Measurements from ENCODE around the gene KLHL29.

The KLHL29 gene

DNA sequence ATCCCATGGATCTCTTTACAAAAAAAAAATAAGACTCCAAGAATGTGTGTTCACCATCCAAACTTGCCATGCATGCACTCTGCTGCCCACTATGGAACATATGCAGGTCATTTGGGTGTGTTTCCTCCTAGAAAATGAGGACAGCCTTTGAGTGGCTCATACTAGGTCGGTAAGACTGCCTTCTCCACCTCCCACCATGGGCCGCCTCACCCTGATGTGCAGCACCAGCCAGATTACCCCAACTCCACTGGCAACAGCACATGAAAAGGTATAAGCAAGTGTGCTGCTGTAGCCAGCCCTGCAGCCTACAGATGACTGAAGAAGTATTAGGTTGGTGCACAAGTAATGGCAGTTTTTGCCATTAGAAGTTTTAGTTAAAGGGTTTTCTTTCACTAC lies 327.8 kb downstream of the KLHL29 start:
- Histone ChIP-seq H3K9ac (ENCODE audit: low read depth, low read length) (no peak overlapping the region), H3K4me1 (ENCODE audit: insufficient read depth, low read length) (no peaks in the 10 kb centered on the region), H3K79me2 (ENCODE audit: insufficient read depth, low read length) (no peaks in the 10 kb centered on the region), H3K4me2 (ENCODE audit: insufficient read depth, low read length) (no peak overlapping the region), H4K20me1 (ENCODE audit: insufficient read depth, low read length) (no peaks in the 10 kb centered on the region), H2AFZ (ENCODE audit: low read depth, low read length) (no peak overlapping the region), H3K9me3 (ENCODE audit: insufficient read depth, low read length, severe bottlenecking) (no peaks in the 10 kb centered on the region), H3K36me3 (ENCODE audit: insufficient read depth, low read length) (no peaks in the 10 kb centered on the region), H3K27me3 (ENCODE audit: insufficient read depth, low read length, poor library complexity) (no peaks in the 10 kb centered on the region), H3K4me3 (ENCODE audit: low read depth in 1 of 2, low read length in 2 of 2) (no peak overlapping the region), H3K27ac (ENCODE audit: low read length) (no peak overlapping the region)
- ATAC-seq (ENCODE audit: insufficient read depth, low read depth), result no peak
- TF ChIP-seq EZH2 (IDR thresholded peaks at IDR 0.05; ENCODE audit: borderline replicate concordance, low read depth, low read length, severe bottlenecking), result no peak
- TF ChIP-seq, protein P1, sequence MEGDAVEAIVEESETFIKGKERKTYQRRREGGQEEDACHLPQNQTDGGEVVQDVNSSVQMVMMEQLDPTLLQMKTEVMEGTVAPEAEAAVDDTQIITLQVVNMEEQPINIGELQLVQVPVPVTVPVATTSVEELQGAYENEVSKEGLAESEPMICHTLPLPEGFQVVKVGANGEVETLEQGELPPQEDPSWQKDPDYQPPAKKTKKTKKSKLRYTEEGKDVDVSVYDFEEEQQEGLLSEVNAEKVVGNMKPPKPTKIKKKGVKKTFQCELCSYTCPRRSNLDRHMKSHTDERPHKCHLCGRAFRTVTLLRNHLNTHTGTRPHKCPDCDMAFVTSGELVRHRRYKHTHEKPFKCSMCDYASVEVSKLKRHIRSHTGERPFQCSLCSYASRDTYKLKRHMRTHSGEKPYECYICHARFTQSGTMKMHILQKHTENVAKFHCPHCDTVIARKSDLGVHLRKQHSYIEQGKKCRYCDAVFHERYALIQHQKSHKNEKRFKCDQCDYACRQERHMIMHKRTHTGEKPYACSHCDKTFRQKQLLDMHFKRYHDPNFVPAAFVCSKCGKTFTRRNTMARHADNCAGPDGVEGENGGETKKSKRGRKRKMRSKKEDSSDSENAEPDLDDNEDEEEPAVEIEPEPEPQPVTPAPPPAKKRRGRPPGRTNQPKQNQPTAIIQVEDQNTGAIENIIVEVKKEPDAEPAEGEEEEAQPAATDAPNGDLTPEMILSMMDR (IDR thresholded peaks at IDR 0.05; ENCODE audit: borderline replicate concordance, extremely low read depth, low read length, poor library complexity, severe bottlenecking), result no peak
- DNase-seq, result no peak

DNA sequence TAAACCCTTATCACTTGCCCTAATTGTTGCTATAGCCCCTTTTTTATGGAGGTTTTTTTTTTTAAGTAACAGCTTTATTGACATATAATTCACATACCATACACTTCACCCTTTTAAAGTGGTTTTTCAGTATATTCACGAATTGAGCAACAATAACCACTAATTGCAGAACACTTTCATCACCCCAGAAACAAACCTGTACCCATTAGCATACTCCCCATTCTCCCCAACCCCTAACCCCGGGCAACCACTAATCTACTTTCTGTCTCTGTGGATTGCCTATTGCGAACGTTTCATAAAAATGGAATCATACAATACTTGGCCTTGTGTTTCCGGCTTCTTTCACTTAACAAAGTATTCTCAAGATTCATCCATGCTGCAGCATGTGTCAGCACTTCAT lies 328.4 kb downstream of the KLHL29 start:
- no peaks in the 10 kb centered on the region for H3K27me3 ChIP-seq (ENCODE audit: insufficient read depth, low read length, poor library complexity)
- ATAC-seq (ENCODE audit: insufficient read depth, low read depth) (no peak), DNase-seq (no peak)
- no peak for TF ChIP-seq EZH2 (IDR thresholded peaks at IDR 0.05; ENCODE audit: borderline replicate concordance, low read depth, low read length, severe bottlenecking)
- TF ChIP-seq, protein P1 (IDR thresholded peaks at IDR 0.05; ENCODE audit: borderline replicate concordance, extremely low read depth, low read length, poor library complexity, severe bottlenecking), result no peak
- H3K36me3 ChIP-seq (ENCODE audit: insufficient read depth, low read length), result no peaks in the 10 kb centered on the region
- H3K9ac ChIP-seq (ENCODE audit: low read depth, low read length), result no peak overlapping the region
- no peaks in the 10 kb centered on the region for H3K79me2 ChIP-seq (ENCODE audit: insufficient read depth, low read length)
- H3K27ac ChIP-seq (ENCODE audit: low read length), result no peak overlapping the region
- H3K4me3 ChIP-seq (ENCODE audit: low read depth in 1 of 2, low read length in 2 of 2), result no peak overlapping the region
- H2AFZ ChIP-seq (ENCODE audit: low read depth, low read length), result no peak overlapping the region
- H3K4me1 ChIP-seq (ENCODE audit: insufficient read depth, low read length), result no peaks in the 10 kb centered on the region
- no peaks in the 10 kb centered on the region for H4K20me1 ChIP-seq (ENCODE audit: insufficient read depth, low read length)
- no peaks in the 10 kb centered on the region for H3K9me3 ChIP-seq (ENCODE audit: insufficient read depth, low read length, severe bottlenecking)
- H3K4me2 ChIP-seq (ENCODE audit: insufficient read depth, low read length), result no peak overlapping the region

DNA sequence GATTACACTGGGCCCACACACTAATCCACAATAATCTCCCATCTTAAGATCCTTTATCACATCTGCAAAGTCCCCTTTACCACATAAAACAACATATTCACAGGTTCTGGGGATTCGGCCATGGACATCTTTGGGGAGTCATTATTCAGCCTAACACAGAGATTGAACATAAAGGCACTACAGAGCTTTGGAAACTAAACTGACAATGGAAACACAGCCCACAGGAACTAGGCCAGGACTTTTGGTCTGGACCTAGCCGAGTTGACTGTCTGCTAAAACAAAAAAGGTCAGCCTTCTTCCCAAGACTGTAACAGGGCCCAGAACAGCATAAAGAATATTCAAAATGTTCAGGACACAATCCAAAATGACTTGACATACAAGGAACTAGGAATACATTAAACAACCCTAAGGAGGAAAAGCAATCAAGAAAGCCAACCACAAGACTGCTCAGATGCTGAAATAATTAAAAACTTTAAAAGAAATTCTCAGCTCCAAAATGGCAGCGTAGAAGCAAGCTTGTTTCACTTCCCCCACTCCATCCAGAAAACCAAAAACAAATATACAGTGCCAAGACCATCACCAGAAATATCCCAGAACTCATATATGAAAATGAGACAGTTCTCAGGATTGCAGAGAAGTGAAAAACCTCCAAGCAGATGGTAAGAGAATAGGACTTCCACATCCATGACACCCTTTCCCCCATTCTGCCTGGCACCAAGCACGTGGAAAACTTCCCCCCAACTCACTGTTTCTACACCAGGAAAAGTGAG lies 334.1 kb downstream of the KLHL29 start:
- H2AFZ ChIP-seq (ENCODE audit: low read depth, low read length), result no peak overlapping the region
- no peaks in the 10 kb centered on the region; the same call in 1 of the 2 replicates for H3K36me3 ChIP-seq (ENCODE audit: insufficient read depth, low read length)
- H3K79me2 ChIP-seq (ENCODE audit: insufficient read depth, low read length), result no peaks in the 10 kb centered on the region
- no peaks in the 10 kb centered on the region for H4K20me1 ChIP-seq (ENCODE audit: insufficient read depth, low read length)
- ATAC-seq (ENCODE audit: insufficient read depth, low read depth) (no peak), DNase-seq (no peak)
- H3K4me1 ChIP-seq (ENCODE audit: insufficient read depth, low read length), result no peaks in the 10 kb centered on the region
- H3K27ac ChIP-seq (ENCODE audit: low read length), result no peak overlapping the region
- H3K4me2 ChIP-seq (ENCODE audit: insufficient read depth, low read length), result no peak overlapping the region
- H3K9me3 ChIP-seq (ENCODE audit: insufficient read depth, low read length, severe bottlenecking), result peaks cover 16% of the 10 kb centered on the region
- no peaks in the 10 kb centered on the region for H3K27me3 ChIP-seq (ENCODE audit: insufficient read depth, low read length, poor library complexity)
- no peak overlapping the region for H3K9ac ChIP-seq (ENCODE audit: low read depth, low read length)
- no peak for TF ChIP-seq EZH2 (IDR thresholded peaks at IDR 0.05; ENCODE audit: borderline replicate concordance, low read depth, low read length, severe bottlenecking)
- TF ChIP-seq, protein P1 (IDR thresholded peaks at IDR 0.05; ENCODE audit: borderline replicate concordance, extremely low read depth, low read length, poor library complexity, severe bottlenecking), result no peak
- H3K4me3 ChIP-seq (ENCODE audit: low read depth in 1 of 2, low read length in 2 of 2), result no peak overlapping the region

Data from DND-41 (cell line).